HG02938 (cell line): ENCODE data around the gene ATP5PB.

Source experiments
- ATAC-seq: cut with Tn5 transposase; IDR thresholded peaks from one replicate; pipeline ENCODE4 v1.9.1; 2021; ENCODE audit warnings: mild to moderate bottlenecking, moderate library complexity; ENCODE audit not compliant: unreplicated experiment

Gene ATP5PB

DNA sequence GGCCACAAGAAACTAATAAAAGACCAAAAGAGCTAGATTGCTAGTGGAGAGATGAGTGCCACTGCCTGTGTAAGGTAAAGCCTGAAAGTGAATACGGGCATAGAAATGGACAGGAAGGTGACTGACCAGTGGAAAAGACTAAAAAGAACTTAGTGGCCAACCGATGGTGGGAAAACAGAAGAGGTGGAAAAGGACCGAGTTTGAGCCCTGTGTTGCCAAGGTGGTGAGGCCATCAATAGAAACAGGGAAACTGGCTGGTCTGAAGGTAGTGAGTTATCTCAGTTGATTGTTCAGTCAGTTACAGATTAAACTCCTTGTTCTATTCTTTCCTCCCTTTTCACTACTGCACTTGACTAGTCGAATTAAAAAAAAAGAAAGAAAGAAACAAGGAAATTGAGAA, 2.7 kb upstream of the ATP5PB start:
- no peak for ATAC-seq

DNA sequence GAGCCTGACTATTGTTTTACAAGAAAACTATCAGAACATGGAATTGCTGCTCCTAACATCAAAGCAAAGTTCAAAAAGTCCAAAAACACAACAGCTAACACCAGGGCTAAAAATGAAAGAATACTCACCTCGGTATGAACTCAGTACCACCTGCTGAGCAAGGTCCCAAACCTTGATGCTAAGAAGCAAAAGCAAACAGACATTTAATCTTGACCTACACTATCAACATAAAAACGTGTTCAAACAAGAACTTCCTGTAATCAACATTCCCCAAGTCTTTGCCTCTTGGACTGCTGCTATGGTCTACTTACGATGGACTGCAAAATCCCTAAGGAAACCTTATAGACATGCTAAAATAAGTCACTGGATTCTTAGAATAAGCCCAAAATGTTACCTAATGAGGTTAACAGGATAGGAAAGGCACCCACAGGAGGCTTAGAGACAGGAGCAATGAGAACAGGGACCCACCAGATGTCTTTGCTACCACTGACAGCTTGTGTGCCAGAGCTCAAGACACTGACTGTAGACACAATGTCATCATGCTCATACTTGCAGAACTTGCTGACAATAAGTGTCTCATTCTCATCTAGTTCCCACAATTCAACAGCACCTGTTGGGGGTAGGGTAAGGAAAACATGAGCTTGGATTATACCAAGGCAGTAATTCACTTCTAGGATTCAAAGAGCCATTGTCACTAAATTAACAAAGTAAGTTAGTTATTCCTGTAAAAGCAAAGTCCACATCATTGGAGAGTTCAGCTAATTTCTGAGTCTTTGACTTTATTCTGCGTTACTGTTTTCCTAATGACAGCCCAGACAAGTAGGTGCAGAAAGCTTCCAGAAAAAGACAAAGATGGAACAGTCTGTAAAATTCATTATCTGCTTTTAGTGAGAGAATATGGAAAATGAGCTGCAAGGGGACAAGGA, 2.0 kb upstream of the ATP5PB start:
- ATAC-seq = no peak

DNA sequence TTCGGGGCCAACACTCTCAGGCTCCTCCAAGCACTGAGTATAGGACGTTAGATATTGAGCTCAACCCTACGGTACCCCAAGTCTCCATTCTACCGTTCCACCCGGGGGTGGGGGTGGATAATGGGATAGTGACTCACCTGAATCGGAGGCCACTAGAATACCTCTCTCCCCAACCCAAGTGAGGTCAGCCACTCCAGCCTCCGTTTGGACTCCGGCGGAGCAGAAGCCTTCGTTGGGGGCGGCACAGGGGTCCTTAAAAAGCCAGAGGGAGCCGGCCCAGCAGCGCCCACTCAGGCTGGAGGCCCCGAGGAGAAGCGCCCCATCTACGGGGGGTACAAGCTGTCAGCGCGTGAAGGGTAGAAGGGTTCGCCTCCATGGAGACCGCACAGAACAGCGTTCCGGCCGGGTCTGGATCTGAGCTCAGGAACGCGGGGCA, 764 bp upstream of the ATP5PB start:
- peak; percentile 25 for ATAC-seq

DNA sequence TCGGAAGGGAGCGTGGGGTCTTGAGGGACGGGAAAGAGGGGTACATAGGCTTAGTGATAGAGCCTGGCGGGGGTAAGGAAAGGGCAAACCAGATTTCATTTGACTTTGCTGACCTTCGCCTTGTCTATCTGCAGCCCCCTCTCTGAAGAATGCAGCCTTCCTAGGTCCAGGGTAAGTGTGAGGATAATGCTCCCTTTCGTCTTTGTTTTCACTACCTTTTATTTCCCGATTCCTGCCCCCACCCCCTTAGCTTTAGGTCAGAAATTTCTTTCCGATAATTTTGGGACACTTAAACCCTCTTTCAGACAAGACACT, 396 bp downstream of the ATP5PB start:
- no peak for ATAC-seq

- no peak for ATAC-seq
These were observed 921 bp downstream of the ATP5PB start for GRCh38 chr1:111450185-111450584.

GRCh38 chr1:111452581-111452980, 3.3 kb downstream of the ATP5PB start:
- no peak for ATAC-seq

DNA sequence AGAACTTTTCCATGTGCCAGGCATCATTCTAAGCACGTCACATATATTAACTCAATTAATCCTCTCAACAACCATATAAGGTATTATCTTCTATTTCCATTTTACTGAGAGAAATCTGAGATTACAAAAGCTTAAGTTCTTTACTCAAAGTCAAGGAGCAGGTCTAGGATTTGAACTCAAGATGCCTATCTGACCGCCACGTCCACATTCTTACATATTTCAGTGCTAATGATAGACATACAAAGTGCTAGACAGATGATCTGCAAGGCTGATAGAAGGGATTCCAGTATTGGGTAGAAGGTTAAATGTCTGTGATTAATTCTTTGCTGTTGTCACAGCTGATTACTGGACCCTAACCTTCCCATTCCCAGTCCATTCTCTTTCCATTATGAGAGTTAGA, 4.4 kb downstream of the ATP5PB start:
- ATAC-seq = no peak

DNA sequence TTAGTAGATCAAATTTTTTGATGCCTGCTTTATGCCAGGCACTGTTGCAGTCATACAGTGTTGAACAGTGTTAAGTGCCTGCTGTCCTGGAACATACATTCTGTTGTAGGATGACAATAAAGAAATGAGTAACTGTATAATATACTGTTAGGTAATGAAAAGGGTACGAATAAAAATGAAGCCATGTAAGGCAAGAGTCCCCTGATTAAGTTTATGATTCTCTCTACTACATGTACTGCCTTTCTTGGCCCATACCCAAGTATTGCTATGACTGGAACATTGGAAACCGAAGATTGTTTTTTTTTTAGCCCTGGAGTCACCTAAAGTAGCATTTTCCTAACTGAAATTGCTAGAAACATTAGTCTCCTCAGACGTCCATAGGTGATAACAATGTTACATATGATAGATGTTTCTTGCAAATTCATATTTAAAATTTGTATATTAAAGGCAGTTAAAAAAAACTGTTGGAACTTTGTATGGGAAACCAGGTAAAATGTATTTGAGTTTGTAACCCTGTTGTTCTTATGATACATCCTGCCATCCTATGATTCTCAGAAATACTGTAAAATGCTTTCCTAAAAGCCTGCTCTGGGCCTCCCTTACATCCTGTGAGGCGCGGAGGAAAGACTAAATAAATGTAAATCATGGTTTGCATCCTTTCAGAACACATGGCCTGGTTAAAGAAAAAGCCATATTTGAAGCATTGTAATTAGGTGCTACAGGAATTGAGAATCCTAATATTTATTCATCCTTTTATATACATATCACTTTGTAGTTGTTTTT, 5.8 kb downstream of the ATP5PB start:
- ATAC-seq = no peak

DNA sequence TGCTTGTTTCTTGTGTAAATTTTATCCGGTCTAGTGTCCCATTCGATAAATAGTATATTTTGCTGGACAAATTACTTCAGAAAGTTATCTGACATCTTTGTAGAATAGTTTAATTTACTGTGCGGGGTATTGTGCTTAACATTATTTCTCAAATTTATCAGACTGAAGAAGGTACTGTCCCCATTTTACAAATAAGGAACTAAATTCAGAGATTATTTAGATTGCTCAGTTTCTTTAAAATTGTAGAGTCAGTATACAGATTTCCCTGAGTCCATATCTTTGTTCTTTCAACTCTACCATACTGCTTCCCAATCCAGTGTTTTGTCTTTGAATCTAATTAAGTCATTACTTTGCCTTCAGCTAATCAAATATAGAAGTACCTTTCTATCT, 6.4 kb downstream of the ATP5PB start:
- no peak for ATAC-seq

- no peak for ATAC-seq
These were observed 12.5 kb downstream of the ATP5PB start for GRCh38 chr1:111461765-111462164.

GRCh38 chr1:111462370-111463028, 13.2 kb downstream of the ATP5PB start:
- no peak for ATAC-seq

DNA sequence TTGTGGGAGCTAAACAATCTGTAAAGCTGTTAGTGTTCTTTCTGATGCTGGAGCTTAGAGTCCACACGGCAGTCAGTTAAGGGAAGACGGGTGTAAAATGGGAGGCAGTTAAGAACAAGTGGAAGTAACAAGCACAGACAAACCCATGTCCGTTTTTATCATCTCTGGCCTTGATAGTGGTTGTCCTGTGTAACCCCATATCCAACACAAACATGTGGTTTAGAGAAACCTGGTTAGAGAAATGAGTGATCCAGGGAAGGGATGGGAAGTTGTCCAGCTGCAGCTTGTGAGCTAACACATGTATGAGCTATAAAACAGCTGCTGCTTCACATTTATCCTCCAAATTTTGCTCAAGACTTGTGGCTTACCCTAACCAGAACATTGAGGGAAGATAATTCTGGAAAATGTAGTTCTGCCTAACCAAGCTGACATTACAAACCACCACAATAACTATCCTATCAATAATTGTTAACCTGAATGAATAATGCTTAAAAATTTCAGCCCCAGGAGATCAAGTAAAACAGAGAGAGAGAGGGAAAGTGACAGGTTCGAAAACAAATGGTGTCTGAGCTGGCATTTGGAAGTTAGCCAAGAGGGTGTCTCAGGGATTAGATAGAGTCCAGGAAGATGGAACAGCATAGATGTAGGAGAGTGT, 13.9 kb downstream of the ATP5PB start:
- no peak for ATAC-seq

DNA sequence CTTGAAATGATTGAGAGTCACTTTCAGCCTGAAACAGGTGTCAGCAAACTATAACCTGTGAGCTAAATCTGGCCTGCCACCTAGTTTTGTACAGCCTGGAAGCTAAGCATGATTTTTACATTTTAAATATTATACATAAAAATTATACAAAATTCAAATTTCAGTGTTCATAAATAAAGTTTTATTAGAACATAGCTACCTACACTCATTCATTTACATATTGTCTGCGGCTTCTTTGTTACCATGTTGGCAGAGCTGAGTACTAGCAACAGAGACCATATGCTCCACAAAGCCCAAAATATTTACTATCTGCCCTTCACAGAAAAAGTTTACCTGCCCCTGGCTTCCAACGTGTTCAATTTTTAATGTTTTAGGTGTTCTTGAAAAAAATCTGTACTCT, 16.5 kb downstream of the ATP5PB start:
- ATAC-seq = no peak

DNA sequence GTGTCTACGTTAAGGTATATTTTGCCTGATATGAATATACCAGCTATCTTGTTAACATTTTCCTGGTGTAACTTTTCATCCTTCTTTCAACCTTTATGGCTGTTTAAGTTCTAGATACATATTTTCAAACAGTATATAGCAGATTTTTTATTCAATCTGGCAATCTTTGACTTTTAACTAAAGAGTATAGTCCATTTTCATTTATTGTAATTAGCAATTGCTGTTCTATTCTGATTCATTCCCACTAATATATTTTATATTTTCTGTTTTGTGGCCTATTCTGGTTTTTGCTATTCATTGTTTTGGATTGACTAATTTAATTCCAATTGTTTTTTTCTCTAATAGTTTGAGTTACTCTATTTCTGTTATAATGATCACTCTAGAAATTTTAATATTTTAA, 17.2 kb downstream of the ATP5PB start:
- ATAC-seq = no peak

- ATAC-seq = no peak
These were observed 18.8 kb downstream of the ATP5PB start for GRCh38 chr1:111467865-111468716.

DNA sequence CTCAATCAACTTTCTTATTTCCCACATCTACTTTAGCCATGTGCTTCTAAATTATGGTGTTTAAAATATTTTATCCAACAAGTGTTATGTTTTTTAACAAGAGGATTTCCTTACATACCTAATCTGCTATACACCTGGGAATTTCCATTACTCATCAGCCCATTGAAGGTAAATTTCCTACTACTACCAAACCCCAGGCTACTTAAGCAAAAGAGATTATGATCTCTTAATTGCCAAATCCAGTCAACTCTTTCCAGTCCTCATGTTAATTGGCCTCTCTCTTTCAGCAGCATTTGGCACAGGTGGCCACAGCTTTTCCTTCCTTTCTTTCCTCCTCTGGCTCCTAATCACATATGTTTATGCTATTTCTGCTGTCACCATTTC, 19.4 kb downstream of the ATP5PB start:
- ATAC-seq = no peak

- ATAC-seq = no peak
These were observed 20.3 kb downstream of the ATP5PB start for GRCh38 chr1:111469539-111469938.

DNA sequence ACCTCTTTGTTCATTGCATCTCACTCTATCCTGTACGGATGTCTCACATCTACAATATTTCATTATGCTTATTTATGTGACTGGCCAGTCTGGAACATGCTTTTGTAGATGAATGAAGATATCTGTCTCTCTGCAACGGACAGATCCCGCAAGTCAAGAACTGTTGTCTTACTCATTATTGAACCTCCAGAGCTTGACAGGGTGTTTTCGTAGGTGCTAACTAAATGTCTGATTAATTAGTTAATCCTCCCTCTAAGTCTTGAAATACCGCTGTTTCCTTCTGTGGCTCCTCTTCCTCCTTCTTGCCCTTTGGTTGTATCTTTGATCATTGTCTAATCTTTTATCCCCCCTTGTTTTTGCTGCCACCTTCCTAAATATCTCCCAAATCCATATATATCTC, 21.3 kb downstream of the ATP5PB start:
- ATAC-seq = no peak

DNA sequence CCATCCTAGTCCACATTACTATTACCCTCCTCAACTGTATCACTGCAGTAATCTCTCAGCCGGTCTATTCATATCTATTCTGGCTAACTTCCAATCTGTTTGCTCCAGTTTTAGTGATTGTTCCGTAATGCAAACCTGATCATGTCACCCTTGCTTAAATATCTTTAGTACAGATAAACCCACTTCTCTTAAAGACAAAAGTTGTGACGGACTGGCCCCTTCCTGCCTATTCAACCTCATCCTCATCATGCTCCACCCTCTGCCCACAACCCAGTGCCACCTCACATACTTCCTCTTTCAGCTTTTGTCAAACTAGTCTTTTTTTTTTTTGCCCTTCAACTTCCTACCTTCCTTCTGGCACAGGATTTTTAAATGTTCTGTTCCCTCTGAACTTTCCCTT, 21.7 kb downstream of the ATP5PB start:
- ATAC-seq = no peak

GRCh38 chr1:111471538-111471937, 22.3 kb downstream of the ATP5PB start:
- ATAC-seq = no peak
